ENCODE data around the gene ETV3. TPM values are rescaled to one million over a fixed set of nuclear protein-coding genes. Genes with fewer than 3 reads are reported as not detected.

Gene ETV3
- total and polyA plus RNA-seq, 2 of the 8 experiments (the other 6 are each of a cell fraction or from before 2014, with no cell fraction given) = 6.0 to 23.8 TPM

DNA sequence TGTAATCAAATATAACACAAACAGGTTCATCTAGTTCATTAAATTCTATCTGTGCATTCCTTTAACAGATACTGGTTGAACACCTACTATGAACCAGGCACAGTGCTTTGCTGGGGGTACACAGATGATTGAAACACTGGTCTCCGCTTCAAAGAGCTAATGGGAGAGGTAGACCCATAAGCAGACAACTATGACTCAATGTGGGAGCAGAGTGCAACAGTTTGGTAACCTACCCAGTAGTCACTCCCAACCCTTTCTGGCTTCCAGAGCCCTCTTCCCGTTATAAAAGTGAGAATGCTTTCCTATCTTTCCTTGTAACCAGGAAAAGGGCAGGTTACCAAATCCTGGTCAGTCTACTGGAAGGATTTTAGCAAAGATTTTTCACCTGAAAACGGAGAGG is 8.0 kb upstream of the ETV3 start:
- Histone ChIP-seq H3K9me3 (ENCODE audit: insufficient read depth in 2 of 2, low read depth in 1 of 2, low read length in 1 of 2) (no peaks in the 10 kb centered on the region), H3K14ac (ENCODE audit: insufficient read length) (no peak overlapping the region), H4K5ac (ENCODE audit: insufficient read length, low read depth, low read length) (no peak overlapping the region), H3K4me2 (ENCODE audit: insufficient read depth in 1 of 2, low read depth in 2 of 2, low read length in 2 of 2) (no peak overlapping the region), H2AK5ac (ENCODE audit: low read depth, low read length) (no peak overlapping the region), H3K9ac (replicated peaks in 1 of 4; ENCODE audit: extremely low read depth in 1 of 4, low read depth in 3 of 4, low read length in 3 of 4) (no peak overlapping the region), H3K56ac (replicated peaks; ENCODE audit: insufficient read length, low read depth, low read length) (no peak overlapping the region), H3K4ac (replicated peaks; ENCODE audit: insufficient read length, low read depth, low read length) (no peak overlapping the region), H3K79me1 (ENCODE audit: low read depth, low read length) (no peaks in the 10 kb centered on the region), H3K23ac (ENCODE audit: insufficient read length) (no peak overlapping the region), H2BK20ac (ENCODE audit: low read length) (no peak overlapping the region), H3K4me1 (replicated peaks in 1 of 4; ENCODE audit: control insufficient read depth in 3 of 4, insufficient read depth in 4 of 4, low read length in 3 of 4) (no peaks in the 10 kb centered on the region), H2BK120ac (replicated peaks; ENCODE audit: low read depth, low read length) (no peak overlapping the region), H4K91ac (replicated peaks; ENCODE audit: insufficient read length, low read length) (no peak overlapping the region), H2AFZ (ENCODE audit: low read length) (no peak overlapping the region), H3K27me3 (replicated peaks in 1 of 4; ENCODE audit: control insufficient read depth in 3 of 4, extremely low read depth in 1 of 4, insufficient read depth in 3 of 4, low read length in 3 of 4) (peaks cover 0 to 1% (median 0%) of the 10 kb centered on the region in 4 experiments; a peak in 1 of 7 replicates), H2BK5ac (ENCODE audit: low read depth, low read length) (no peak overlapping the region), H3K79me2 (ENCODE audit: control insufficient read depth in 1 of 2, insufficient read depth in 2 of 2, low read length in 2 of 2) (no peaks in the 10 kb centered on the region), H2BK12ac (ENCODE audit: low read depth, low read length) (no peak overlapping the region), H3K27ac (ENCODE audit: low read depth, low read length) (no peak overlapping the region), H3K18ac (ENCODE audit: extremely low read depth, low read length) (no peak overlapping the region), H4K20me1 (replicated peaks in 1 of 2; ENCODE audit: control insufficient read depth in 1 of 2, insufficient read depth in 2 of 2, low read length in 2 of 2) (no peaks in the 10 kb centered on the region), H2BK15ac (ENCODE audit: low read length) (no peak overlapping the region), H3K4me3 (ENCODE audit: extremely low read depth in 1 of 4, insufficient read depth in 2 of 4, low read depth in 3 of 4, low read length in 4 of 4) (no peak overlapping the region), H3K36me3 (ENCODE audit: control insufficient read depth in 2 of 4, insufficient read depth in 4 of 4, low read length in 3 of 4) (no peaks in the 10 kb centered on the region), H4K8ac (ENCODE audit: extremely low read depth, insufficient read depth, low read length) (no peak overlapping the region), H3K23me2 (ENCODE audit: low read depth, low read length) (no peaks in the 10 kb centered on the region)
- 82% methylated on average over 3 of the region's 3 CpGs; no CpG with 5 or more reads in 1 of the 2 experiments for WGBS, 2 experiments (ENCODE audit: extremely low coverage in 1 of 2, insufficient coverage in 1 of 2, insufficient read length in 1 of 2, insufficient replicate concordance in 2 of 2, low coverage in 1 of 2, low lambda C conversion rate in 2 of 2, missing lambda C conversion rate in 1 of 2)
- ChIA-PET CTCF (ENCODE audit: partially characterized antibody) (interaction anchor here (0.6 to 16.2 kb wide), 4 partner anchors 8 to 99 kb away, joined by 3 to 187 read pairs (median 4); no protein-coding TSS in a partner anchor), POLR2A (ENCODE audit: partially characterized antibody) (no interaction called here)
- FAIRE-seq = no peak
- DNase-seq (ENCODE audit: low read depth in 1 of 2, low spot score in 2 of 2) = no peak
- TF ChIP-seq RNF2 (IDR thresholded peaks at IDR 0.05; ENCODE audit: borderline replicate concordance, low read depth, low read length, missing control alignments, poor library complexity, severe bottlenecking) = no peak
- TF ChIP-seq TBP (IDR thresholded peaks at IDR 0.05; ENCODE audit: low read depth, low read length) = no peak
- TF ChIP-seq CEBPB (IDR thresholded peaks at IDR 0.05; ENCODE audit: low read depth, low read length) = no peak
- TF ChIP-seq, protein P1, sequence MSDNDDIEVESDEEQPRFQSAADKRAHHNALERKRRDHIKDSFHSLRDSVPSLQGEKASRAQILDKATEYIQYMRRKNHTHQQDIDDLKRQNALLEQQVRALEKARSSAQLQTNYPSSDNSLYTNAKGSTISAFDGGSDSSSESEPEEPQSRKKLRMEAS (IDR thresholded peaks at IDR 0.05) = no peak
- TF ChIP-seq YY1 (IDR thresholded peaks at IDR 0.05; ENCODE audit: low read depth, low read length) = no peak
- TF ChIP-seq, protein P2, sequence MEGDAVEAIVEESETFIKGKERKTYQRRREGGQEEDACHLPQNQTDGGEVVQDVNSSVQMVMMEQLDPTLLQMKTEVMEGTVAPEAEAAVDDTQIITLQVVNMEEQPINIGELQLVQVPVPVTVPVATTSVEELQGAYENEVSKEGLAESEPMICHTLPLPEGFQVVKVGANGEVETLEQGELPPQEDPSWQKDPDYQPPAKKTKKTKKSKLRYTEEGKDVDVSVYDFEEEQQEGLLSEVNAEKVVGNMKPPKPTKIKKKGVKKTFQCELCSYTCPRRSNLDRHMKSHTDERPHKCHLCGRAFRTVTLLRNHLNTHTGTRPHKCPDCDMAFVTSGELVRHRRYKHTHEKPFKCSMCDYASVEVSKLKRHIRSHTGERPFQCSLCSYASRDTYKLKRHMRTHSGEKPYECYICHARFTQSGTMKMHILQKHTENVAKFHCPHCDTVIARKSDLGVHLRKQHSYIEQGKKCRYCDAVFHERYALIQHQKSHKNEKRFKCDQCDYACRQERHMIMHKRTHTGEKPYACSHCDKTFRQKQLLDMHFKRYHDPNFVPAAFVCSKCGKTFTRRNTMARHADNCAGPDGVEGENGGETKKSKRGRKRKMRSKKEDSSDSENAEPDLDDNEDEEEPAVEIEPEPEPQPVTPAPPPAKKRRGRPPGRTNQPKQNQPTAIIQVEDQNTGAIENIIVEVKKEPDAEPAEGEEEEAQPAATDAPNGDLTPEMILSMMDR (IDR thresholded peaks at IDR 0.05; ENCODE audit: control extremely low read depth in 1 of 3, insufficient read depth in 1 of 3, low read depth in 1 of 3, low read length in 3 of 3) = no peak
- no peak for TF ChIP-seq CTBP2 (IDR thresholded peaks at IDR 0.05; ENCODE audit: borderline replicate concordance, insufficient read depth, insufficient read length, low read length)
- no peak for TF ChIP-seq TCF12 (IDR thresholded peaks at IDR 0.05; ENCODE audit: low read depth, low read length)
- TF ChIP-seq, protein P3, sequence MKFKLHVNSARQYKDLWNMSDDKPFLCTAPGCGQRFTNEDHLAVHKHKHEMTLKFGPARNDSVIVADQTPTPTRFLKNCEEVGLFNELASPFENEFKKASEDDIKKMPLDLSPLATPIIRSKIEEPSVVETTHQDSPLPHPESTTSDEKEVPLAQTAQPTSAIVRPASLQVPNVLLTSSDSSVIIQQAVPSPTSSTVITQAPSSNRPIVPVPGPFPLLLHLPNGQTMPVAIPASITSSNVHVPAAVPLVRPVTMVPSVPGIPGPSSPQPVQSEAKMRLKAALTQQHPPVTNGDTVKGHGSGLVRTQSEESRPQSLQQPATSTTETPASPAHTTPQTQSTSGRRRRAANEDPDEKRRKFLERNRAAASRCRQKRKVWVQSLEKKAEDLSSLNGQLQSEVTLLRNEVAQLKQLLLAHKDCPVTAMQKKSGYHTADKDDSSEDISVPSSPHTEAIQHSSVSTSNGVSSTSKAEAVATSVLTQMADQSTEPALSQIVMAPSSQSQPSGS (IDR thresholded peaks at IDR 0.05; ENCODE audit: low read length) = no peak

Measured in H1 (cell line).